Natural killer cell treated with Interleukin-12 subunit alpha and Interleukin-12 subunit beta and Interleukin-15 and Interleukin-18, amount 100 ng/mL, for 72 hours (primary cell): ENCODE measurements around the gene MNX1. TPM values are rescaled to one million over a fixed set of nuclear protein-coding genes. Genes with fewer than 3 reads are reported as not detected.

Source experiments
- ATAC-seq, 2 donors: fragments of 150-1000 bp; cut with Tn5 transposase in 1 of 2; sonication (Bioruptor Pico), chemical (Tn5 transposase) in 1 of 2; 2 replicates each; pipeline ENCODE4 v1.10.0; 2021
- DNase-seq: peaks from one replicate; pipeline ENCODE4 v3.0.0; 2022; ENCODE audit warnings: low spot score
- H3K27ac Mint-ChIP-seq, 2 donors: 1 replicate in 1 of 2; 2 replicates in 1 of 2; pipeline ENCODE4 v1.8.0; 2022; ENCODE audit warnings: mixed read lengths in 2 of 2, mild to moderate bottlenecking in 1 of 2, moderate library complexity in 1 of 2
- H3K27me3 Mint-ChIP-seq, 2 donors: 1 replicate in 1 of 2; 2 replicates in 1 of 2; pipeline ENCODE4 v1.8.0; 2022; ENCODE audit warnings: mixed read lengths in 2 of 2
- H3K36me3 Mint-ChIP-seq: one replicate; pipeline ENCODE4 v1.8.0; 2022; ENCODE audit warnings: mixed read lengths
- H3K4me1 Mint-ChIP-seq, 2 donors: 1 replicate in 1 of 2; 2 replicates in 1 of 2; pipeline ENCODE4 v1.8.0; 2022; ENCODE audit warnings: low read depth in 2 of 2, mixed read lengths in 2 of 2, mild to moderate bottlenecking in 1 of 2
- H3K4me3 Mint-ChIP-seq: one replicate; pipeline ENCODE4 v1.8.0; 2022; ENCODE audit warnings: mixed read lengths
- H3K9me3 Mint-ChIP-seq: 2 replicates; pipeline ENCODE4 v1.8.0; 2022; ENCODE audit warnings: mixed read lengths
- total RNA-seq, 2 donors: library from RNA; stranded (reverse); gene quantifications; one replicate each; pipeline ENCODE4 v1.2.3, GENCODE V29; 2022

Gene MNX1
- total RNA-seq, 2 donors from 2014 or later: not detected

DNA sequence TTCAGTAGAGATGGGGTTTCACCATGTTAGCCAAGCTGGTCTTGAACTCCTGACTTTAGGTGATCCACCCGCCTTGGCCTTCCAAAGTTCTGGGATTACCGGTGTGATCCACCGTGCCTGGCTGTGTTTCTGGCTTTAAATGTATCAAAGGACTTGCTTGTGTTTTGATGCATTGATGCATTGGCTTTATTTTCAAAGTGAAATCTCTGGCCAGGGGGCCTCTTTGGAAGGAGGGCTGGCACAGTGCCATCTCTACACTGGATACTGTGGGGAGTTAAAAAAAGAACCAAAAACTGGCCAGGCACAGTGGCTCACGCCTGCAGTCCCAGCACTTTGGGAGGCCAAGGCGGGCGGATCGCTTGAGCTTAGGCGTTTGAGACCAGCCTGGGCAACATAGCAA is 16.0 kb downstream of the MNX1 start:
- Mint-ChIP-seq H3K4me1 (no peaks in the 10 kb centered on the region), H3K36me3 (no peaks in the 10 kb centered on the region), H3K27ac (no peak overlapping the region), H3K4me3 (no peak overlapping the region), H3K9me3 (no peaks in the 10 kb centered on the region), H3K27me3 (peaks cover 27 to 45% of the 10 kb centered on the region in 2 donors)
- DNase-seq: no peak
- ATAC-seq: no peak

GRCh38 chr7:156993925-156994235 is 16.6 kb downstream of the MNX1 start:
- Mint-ChIP-seq H3K4me1 (no peaks in the 10 kb centered on the region), H3K9me3 (no peaks in the 10 kb centered on the region), H3K36me3 (no peaks in the 10 kb centered on the region), H3K4me3 (no peak overlapping the region), H3K27ac (no peak overlapping the region), H3K27me3 (peaks cover 23 to 43% of the 10 kb centered on the region in 2 donors)
- ATAC-seq: no peak
- DNase-seq: no peak

GRCh38 chr7:156993021-156993924 is 17.2 kb downstream of the MNX1 start:
- peaks cover 18 to 37% of the 10 kb centered on the region in 2 donors for H3K27me3 Mint-ChIP-seq
- no peak overlapping the region for H3K4me3 Mint-ChIP-seq
- no peaks in the 10 kb centered on the region for H3K36me3 Mint-ChIP-seq
- no peaks in the 10 kb centered on the region for H3K9me3 Mint-ChIP-seq
- no peaks in the 10 kb centered on the region for H3K4me1 Mint-ChIP-seq
- H3K27ac Mint-ChIP-seq: no peak overlapping the region
- ATAC-seq (no peak), DNase-seq (no peak)

DNA sequence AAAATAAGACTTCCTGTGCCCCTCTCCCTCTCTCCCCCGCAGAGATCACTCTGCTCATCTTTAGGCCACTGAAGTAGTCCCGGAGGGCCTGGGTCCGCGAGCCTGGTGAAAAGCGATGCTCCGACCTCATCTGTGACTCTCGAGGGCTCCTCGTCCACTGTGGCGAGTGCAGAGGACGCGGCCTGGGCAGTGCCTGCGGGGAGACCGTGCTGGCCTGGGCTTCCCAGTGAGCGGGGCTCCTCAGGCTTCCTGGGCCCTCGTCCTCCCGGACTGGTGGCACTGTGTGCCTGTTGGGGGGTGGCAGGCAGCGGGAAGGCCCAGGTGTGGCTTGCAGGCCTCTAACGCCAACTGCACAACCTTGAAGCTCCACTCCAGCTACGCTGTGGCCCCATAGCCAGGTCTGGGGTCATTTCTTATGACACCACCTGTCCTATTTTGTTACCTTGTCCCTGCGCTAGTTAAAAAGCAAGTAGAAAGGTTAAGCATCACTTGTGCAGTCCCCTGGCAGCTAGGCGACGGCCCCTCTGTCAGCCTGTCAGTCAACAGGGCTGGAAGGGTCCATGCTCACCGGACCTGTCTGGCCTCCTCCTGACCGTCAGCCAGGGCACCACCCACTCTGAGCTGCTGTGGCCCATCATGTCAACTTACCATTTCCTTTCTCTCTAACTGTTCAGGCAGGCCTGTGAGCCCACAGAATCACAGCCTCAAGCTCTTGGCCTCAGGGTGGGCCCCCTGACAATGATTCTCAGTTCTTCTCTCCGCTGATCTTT is 20.5 kb downstream of the MNX1 start:
- Mint-ChIP-seq H3K27me3 (peaks cover 4 to 8% of the 10 kb centered on the region in 2 donors), H3K9me3 (no peaks in the 10 kb centered on the region), H3K4me1 (no peaks in the 10 kb centered on the region), H3K27ac (no peak overlapping the region), H3K4me3 (no peak overlapping the region), H3K36me3 (no peaks in the 10 kb centered on the region)
- ATAC-seq (peak in 1 of 2 donors; percentile 53), DNase-seq (no peak)

GRCh38 chr7:156988343-156989185 is 21.9 kb downstream of the MNX1 start:
- no peak overlapping the region for H3K27ac Mint-ChIP-seq
- peaks cover 1 to 3% of the 10 kb centered on the region in 2 donors for H3K27me3 Mint-ChIP-seq
- H3K4me3 Mint-ChIP-seq: no peak overlapping the region
- no peaks in the 10 kb centered on the region for H3K4me1 Mint-ChIP-seq
- no peak for DNase-seq
- no peak for ATAC-seq
- H3K9me3 Mint-ChIP-seq: no peaks in the 10 kb centered on the region
- no peaks in the 10 kb centered on the region for H3K36me3 Mint-ChIP-seq

DNA sequence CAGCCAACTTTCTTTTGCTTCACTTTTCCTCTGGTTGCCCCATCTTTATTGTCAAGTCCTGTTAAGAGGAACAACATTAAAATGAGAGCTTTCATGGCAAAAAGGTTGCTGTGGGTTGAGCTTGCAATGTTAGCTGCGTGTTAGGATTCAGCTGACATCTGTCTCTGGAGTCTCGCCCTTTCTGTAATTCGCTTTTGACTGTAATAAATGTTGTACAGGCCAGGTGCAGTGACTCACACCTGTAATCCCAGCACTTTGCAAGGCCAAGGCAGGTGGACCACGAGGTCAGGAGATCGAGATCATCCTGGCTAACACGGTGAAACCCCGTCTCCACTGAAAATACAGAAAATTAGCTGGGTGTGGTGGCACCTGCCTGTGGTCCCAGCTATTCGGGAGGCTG is 24.1 kb downstream of the MNX1 start:
- Mint-ChIP-seq H3K27ac (no peak overlapping the region), H3K4me3 (no peak overlapping the region), H3K9me3 (no peaks in the 10 kb centered on the region), H3K4me1 (no peaks in the 10 kb centered on the region), H3K36me3 (no peaks in the 10 kb centered on the region), H3K27me3 (no peaks in the 10 kb centered on the region)
- DNase-seq (no peak), ATAC-seq (no peak)

DNA sequence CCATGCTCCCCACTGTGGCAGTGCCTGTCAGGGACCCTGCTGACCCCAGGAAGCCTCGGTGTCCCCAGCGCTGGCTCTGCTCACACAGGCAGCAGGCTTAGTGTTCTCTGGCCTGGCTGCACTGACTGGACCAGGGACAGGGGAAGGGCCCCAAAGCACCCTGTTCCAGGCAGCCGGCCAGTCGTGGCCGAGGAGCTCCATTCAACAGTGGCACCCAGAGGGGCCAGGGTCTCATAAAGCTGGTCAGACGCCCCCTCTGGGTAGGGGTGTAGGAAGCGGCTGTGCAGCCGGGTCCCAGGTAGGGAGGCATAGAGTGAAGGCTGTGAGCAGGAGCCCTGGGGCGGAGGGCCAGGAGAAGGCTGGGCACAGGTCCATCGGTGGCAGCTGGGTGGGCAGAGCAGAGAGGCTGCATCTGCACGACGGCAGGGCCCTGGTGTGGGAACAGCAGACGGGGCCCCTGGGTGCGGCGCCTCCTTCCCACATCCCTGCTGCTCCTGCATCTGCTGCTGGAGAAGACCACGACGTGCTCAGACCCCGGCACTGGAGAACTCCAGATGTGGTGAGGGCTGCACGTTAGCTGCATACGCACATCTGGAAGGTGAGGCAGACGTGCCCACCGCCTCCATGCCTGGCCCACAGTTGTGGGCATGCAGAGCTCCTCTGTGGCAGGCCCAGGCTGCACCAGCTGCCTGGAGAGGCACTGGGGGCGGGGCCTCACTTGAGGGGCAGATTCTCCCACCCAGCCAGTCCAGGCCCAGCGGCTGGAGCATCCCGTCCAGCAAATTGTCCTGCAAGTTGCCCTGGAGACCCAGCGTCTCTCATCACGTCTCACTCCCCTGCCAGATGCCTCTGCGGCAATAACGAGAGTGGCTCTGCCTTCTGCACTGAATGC is 25.1 kb downstream of the MNX1 start:
- H3K4me1 Mint-ChIP-seq: no peaks in the 10 kb centered on the region
- peak; percentile 40 to 45 for ATAC-seq

DNA sequence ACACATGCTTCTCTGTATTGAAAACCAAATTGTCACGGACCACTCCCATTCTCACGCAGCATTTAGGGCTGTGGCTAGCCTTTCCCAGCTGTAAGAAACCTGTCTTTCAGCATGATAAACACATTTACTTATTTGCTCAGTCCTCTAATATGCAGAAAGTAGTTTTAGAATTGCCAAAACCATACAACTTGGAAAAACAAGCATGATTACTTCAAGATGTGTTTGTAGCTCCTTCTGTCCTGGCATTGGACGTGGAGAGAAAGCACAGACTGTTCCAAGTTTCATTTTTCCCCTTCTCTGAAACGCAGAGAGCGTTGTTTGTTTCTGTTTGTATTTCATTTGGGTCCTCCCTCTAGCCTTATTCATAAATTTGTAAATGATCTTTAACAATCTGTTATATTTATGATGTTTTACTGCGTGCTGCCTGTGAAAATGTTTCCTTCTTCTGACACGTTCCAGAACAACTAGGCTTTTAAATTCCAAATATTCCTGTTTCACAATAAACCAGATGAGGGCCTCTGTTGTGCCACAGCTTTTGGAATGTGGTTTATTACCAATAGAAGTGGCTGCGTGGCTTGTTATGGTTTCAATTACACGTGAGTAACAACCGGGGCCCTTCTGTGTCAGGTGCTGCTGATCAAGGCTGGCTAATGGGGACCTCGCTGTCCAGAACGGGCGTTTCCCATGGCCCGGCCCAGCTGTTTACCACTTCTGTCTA is 26.1 kb downstream of the MNX1 start:
- no peak for DNase-seq
- no peaks in the 10 kb centered on the region for H3K4me1 Mint-ChIP-seq

More for the DNA sequence above, 25.1 kb downstream of the MNX1 start:
- Mint-ChIP-seq H3K4me3 (no peak overlapping the region), H3K36me3 (no peaks in the 10 kb centered on the region), H3K9me3 (no peaks in the 10 kb centered on the region), H3K27ac (no peak overlapping the region), H3K27me3 (no peaks in the 10 kb centered on the region)
- DNase-seq: peak; percentile 57

DNA sequence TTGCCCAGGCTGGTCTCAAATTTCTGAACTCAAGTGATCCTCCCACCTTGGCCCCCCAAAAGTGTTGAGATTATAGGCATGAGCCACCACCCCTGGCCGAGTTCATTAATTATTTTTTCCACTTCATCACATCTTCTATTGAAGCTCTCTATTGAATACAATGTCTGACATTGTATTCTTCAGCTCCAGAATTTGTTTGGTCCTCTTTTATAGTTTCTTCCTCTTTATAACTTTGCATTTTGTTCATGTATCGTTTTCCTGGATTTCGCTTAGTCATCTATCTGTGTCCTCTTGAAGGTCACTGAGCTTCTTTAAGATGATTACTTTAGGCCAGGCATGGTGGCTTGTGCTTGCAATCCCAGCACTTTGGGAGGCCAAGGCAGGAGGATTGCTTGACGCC is 30.8 kb downstream of the MNX1 start:
- DNase-seq (no peak), ATAC-seq (no peak)
- no peaks in the 10 kb centered on the region for H3K9me3 Mint-ChIP-seq
- no peaks in the 10 kb centered on the region for H3K36me3 Mint-ChIP-seq
- no peaks in the 10 kb centered on the region for H3K4me1 Mint-ChIP-seq
- no peaks in the 10 kb centered on the region for H3K27me3 Mint-ChIP-seq
- H3K4me3 Mint-ChIP-seq: no peak overlapping the region
- H3K27ac Mint-ChIP-seq: no peak overlapping the region

More for the DNA sequence above, 26.1 kb downstream of the MNX1 start:
- Mint-ChIP-seq H3K36me3 (no peaks in the 10 kb centered on the region), H3K27me3 (no peaks in the 10 kb centered on the region), H3K9me3 (no peaks in the 10 kb centered on the region), H3K4me3 (no peak overlapping the region), H3K27ac (no peak overlapping the region)
- no peak for ATAC-seq

GRCh38 chr7:156979007-156979606 is 31.4 kb downstream of the MNX1 start:
- Mint-ChIP-seq H3K4me3 (no peak overlapping the region), H3K4me1 (no peaks in the 10 kb centered on the region), H3K36me3 (no peaks in the 10 kb centered on the region), H3K27ac (no peak overlapping the region), H3K27me3 (no peaks in the 10 kb centered on the region), H3K9me3 (no peaks in the 10 kb centered on the region)
- ATAC-seq: no peak
- no peak for DNase-seq

- H3K4me1 Mint-ChIP-seq: no peaks in the 10 kb centered on the region
- no peaks in the 10 kb centered on the region for H3K9me3 Mint-ChIP-seq
- H3K27me3 Mint-ChIP-seq: no peaks in the 10 kb centered on the region
- H3K4me3 Mint-ChIP-seq: no peak overlapping the region
- H3K36me3 Mint-ChIP-seq: no peaks in the 10 kb centered on the region
- H3K27ac Mint-ChIP-seq: no peak overlapping the region
- DNase-seq: no peak
- ATAC-seq: no peak
Measured at GRCh38 chr7:156975620-156976019, 34.8 kb downstream of the MNX1 start.

GRCh38 chr7:156969972-156970420 is 40.5 kb downstream of the MNX1 start:
- Mint-ChIP-seq H3K27ac (no peak overlapping the region), H3K4me3 (no peak overlapping the region), H3K36me3 (no peaks in the 10 kb centered on the region), H3K27me3 (no peaks in the 10 kb centered on the region), H3K9me3 (no peaks in the 10 kb centered on the region), H3K4me1 (no peaks in the 10 kb centered on the region)
- ATAC-seq: no peak
- no peak for DNase-seq
